Ishikawa (cell line): ENCODE data around the gene CCDC107.

Experiments
- CEBPB ChIP-seq: IDR thresholded peaks from 2 replicates; pipeline ENCODE4 v1.6.1; 2012
- CREB1 ChIP-seq: IDR thresholded peaks from 2 replicates; pipeline ENCODE4 v1.6.1; 2012; ENCODE audit warnings: low read depth
- EGR1 ChIP-seq: IDR thresholded peaks from 2 replicates; pipeline ENCODE4 v1.6.1; 2012
- EP300 ChIP-seq: IDR thresholded peaks from 2 replicates; pipeline ENCODE4 v1.6.1; 2012; ENCODE audit warnings: borderline replicate concordance
- FOXM1 ChIP-seq: IDR thresholded peaks from 2 replicates; pipeline ENCODE4 v1.6.1; 2012; ENCODE audit warnings: low read depth, borderline replicate concordance
- MAX ChIP-seq: IDR thresholded peaks from 2 replicates; pipeline ENCODE4 v1.6.1; 2012
- NFIC ChIP-seq: IDR thresholded peaks from 2 replicates; pipeline ENCODE4 v1.6.1; 2012
- RAD21 ChIP-seq: IDR thresholded peaks from 2 replicates; pipeline ENCODE4 v1.6.1; 2012; ENCODE audit warnings: low read depth
- TAF1 ChIP-seq: IDR thresholded peaks from 2 replicates; pipeline ENCODE4 v1.6.1; 2012; ENCODE audit warnings: low read depth, mild to moderate bottlenecking
- TCF12 ChIP-seq: IDR thresholded peaks from 2 replicates; pipeline ENCODE4 v1.6.1; 2012; ENCODE audit warnings: low read depth
- TEAD4 ChIP-seq: IDR thresholded peaks from 2 replicates; pipeline ENCODE4 v1.6.1; 2012
- USF1 ChIP-seq: IDR thresholded peaks from 2 replicates; pipeline ENCODE4 v1.6.1; 2012
- YY1 ChIP-seq: IDR thresholded peaks from 2 replicates; pipeline ENCODE4 v1.6.1; 2012; ENCODE audit warnings: low read depth
- ZBTB7A ChIP-seq: IDR thresholded peaks from 2 replicates; pipeline ENCODE4 v1.6.1; 2012; ENCODE audit warnings: low read depth
- TF ChIP-seq, protein P1 (sequence below): IDR thresholded peaks from 2 replicates; pipeline ENCODE4 v1.6.1; 2012; ENCODE audit warnings: low read depth, mild to moderate bottlenecking

The CCDC107 gene

GRCh38 chr9:35684921-35685320 is 26.8 kb downstream of the CCDC107 start:
- TF ChIP-seq ZBTB7A (no peak), MAX (no peak), CREB1 (no peak), EP300 (no peak), YY1 (no peak), CEBPB (no peak), TEAD4 (no peak), TAF1 (no peak), NFIC (no peak), TCF12 (no peak), RAD21 (no peak), EGR1 (no peak), USF1 (no peak), FOXM1 (no peak)
- TF ChIP-seq, protein P1, sequence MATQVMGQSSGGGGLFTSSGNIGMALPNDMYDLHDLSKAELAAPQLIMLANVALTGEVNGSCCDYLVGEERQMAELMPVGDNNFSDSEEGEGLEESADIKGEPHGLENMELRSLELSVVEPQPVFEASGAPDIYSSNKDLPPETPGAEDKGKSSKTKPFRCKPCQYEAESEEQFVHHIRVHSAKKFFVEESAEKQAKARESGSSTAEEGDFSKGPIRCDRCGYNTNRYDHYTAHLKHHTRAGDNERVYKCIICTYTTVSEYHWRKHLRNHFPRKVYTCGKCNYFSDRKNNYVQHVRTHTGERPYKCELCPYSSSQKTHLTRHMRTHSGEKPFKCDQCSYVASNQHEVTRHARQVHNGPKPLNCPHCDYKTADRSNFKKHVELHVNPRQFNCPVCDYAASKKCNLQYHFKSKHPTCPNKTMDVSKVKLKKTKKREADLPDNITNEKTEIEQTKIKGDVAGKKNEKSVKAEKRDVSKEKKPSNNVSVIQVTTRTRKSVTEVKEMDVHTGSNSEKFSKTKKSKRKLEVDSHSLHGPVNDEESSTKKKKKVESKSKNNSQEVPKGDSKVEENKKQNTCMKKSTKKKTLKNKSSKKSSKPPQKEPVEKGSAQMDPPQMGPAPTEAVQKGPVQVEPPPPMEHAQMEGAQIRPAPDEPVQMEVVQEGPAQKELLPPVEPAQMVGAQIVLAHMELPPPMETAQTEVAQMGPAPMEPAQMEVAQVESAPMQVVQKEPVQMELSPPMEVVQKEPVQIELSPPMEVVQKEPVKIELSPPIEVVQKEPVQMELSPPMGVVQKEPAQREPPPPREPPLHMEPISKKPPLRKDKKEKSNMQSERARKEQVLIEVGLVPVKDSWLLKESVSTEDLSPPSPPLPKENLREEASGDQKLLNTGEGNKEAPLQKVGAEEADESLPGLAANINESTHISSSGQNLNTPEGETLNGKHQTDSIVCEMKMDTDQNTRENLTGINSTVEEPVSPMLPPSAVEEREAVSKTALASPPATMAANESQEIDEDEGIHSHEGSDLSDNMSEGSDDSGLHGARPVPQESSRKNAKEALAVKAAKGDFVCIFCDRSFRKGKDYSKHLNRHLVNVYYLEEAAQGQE: no peak

GRCh38 chr9:35685506-35685905 is 27.4 kb downstream of the CCDC107 start:
- TF ChIP-seq, protein P1: no peak
- no peak for TF ChIP-seq TCF12
- no peak for TF ChIP-seq EGR1
- TF ChIP-seq TAF1: no peak
- no peak for TF ChIP-seq EP300
- TF ChIP-seq FOXM1: no peak
- TF ChIP-seq YY1: no peak
- TF ChIP-seq CREB1: no peak
- TF ChIP-seq RAD21: no peak
- no peak for TF ChIP-seq USF1
- TF ChIP-seq MAX: no peak
- no peak for TF ChIP-seq TEAD4
- no peak for TF ChIP-seq CEBPB

- TF ChIP-seq TCF12 (no peak), TAF1 (no peak), RAD21 (no peak), NFIC (no peak), EP300 (no peak), EGR1 (no peak), YY1 (no peak), FOXM1 (no peak), CREB1 (no peak), USF1 (no peak), TEAD4 (no peak), MAX (no peak), ZBTB7A (no peak), CEBPB (no peak)
- TF ChIP-seq, protein P1: no peak
Observed at GRCh38 chr9:35686222-35687203, 28.4 kb downstream of the CCDC107 start.
